GM18499 (cell line): Measurements from ENCODE around the gene PATE1.

Experiments used
- ATAC-seq: cut with Tn5 transposase; IDR thresholded peaks from one replicate; pipeline ENCODE4 v1.9.1; 2021; ENCODE audit warnings: moderate number of reproducible peaks; ENCODE audit not compliant: insufficient read depth, unreplicated experiment

The PATE1 gene

DNA sequence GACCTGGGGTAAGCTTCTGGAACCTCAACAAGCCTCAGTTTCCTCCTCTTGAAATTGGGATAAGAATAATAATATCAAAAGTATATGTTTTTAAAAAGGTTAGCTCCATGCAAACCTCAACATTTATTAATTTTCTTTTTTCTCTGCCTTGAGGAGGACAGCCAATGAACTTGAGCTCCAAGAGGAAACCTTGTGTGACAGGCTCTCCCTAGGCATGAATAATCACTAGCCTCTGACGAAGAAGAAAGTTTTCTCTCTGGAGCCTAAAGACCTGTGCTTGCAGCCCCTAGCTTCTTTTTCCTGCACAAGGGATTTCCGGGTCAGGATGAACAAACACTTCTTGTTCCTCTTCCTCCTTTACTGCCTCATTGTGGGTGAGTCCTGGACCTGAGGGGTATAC lies 41.7 kb downstream of the PATE1 start, which contains the start of gene PATE3:
Gene PATE3, plus strand, starts transcription at position 301 of the 400 bp plus-strand sequence. Its CDS starts 25 bp downstream, at position 326.
- ATAC-seq, result no peak

DNA sequence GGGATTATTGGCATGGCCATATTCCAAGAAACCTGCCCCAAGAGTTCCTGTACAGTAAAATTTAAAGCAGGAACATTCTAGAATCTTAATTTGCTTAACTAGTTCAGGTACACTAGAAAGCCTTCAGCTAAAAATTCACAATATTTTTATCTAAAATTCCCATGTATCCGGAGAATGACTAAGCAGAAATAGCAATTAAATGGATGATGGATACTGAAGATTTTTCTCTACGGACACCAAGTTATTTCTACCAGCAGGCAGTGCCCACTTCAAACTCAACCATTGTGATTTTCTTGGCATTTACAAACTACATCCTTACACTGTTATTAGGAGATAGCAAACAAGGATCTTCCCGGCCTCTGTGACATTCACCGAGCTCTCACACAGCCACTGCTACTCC lies 44.7 kb downstream of the PATE1 start:
- ATAC-seq, result no peak

DNA sequence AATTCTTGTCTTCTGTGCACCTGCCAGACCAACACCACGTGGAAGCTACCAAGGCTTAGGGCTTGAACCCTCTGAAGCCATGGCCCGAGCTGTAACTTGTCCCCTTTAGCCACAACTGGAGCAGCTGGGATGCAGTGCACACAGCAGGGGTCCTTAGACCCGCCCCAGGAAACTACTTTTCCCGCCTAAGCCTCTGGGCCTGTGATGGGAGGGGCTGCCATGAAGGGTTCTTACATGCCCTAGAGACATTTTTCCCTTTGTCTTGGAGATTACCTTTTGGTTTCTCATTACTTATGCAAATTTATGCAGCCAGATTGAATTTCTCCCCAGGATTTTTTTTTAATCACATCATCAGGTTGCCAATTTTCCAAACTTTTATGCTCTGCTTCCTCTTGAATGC lies 51.6 kb downstream of the PATE1 start:
- ATAC-seq, result no peak
